ENCODE data around the gene RASGEF1B.

The RASGEF1B gene

GRCh38 chr4:81442484-81443085 is 29.1 kb downstream of the RASGEF1B start:
- H3K27me3 Mint-ChIP-seq (ENCODE audit: low read depth, poor library complexity): no peaks in the 10 kb centered on the region
- TF ChIP-seq CTCF (IDR thresholded peaks at IDR 0.05): no peak
- DNase-seq: no peak
- no peaks in the 10 kb centered on the region for H3K4me1 Mint-ChIP-seq
- H3K4me3 Mint-ChIP-seq: no peak overlapping the region
- H3K27ac Mint-ChIP-seq: no peak overlapping the region
- peaks cover 58% of the 10 kb centered on the region for H3K36me3 Mint-ChIP-seq (ENCODE audit: low read depth)
- H3K9me3 Mint-ChIP-seq: no peaks in the 10 kb centered on the region

GRCh38 chr4:81440949-81441348 is 30.8 kb downstream of the RASGEF1B start:
- no peak for TF ChIP-seq CTCF (IDR thresholded peaks at IDR 0.05)
- H3K27ac Mint-ChIP-seq: no peak overlapping the region
- no peak for DNase-seq
- H3K27me3 Mint-ChIP-seq (ENCODE audit: low read depth, poor library complexity): no peaks in the 10 kb centered on the region
- no peaks in the 10 kb centered on the region for H3K9me3 Mint-ChIP-seq
- H3K4me1 Mint-ChIP-seq: no peaks in the 10 kb centered on the region
- peaks cover 45% of the 10 kb centered on the region for H3K36me3 Mint-ChIP-seq (ENCODE audit: low read depth)
- no peak overlapping the region for H3K4me3 Mint-ChIP-seq

- H3K4me1 Mint-ChIP-seq: no peaks in the 10 kb centered on the region
- H3K36me3 Mint-ChIP-seq (ENCODE audit: low read depth): peaks cover 21% of the 10 kb centered on the region
- no peaks in the 10 kb centered on the region for H3K9me3 Mint-ChIP-seq
- H3K27me3 Mint-ChIP-seq (ENCODE audit: low read depth, poor library complexity): peaks cover 4% of the 10 kb centered on the region
- no peak overlapping the region for H3K27ac Mint-ChIP-seq
- DNase-seq: no peak
- H3K4me3 Mint-ChIP-seq: no peak overlapping the region
- TF ChIP-seq CTCF (IDR thresholded peaks at IDR 0.05): no peak
These were observed 34.6 kb downstream of the RASGEF1B start for GRCh38 chr4:81436941-81437574.

- Mint-ChIP-seq H3K36me3 (ENCODE audit: low read depth) (peaks cover 19% of the 10 kb centered on the region), H3K4me3 (no peak overlapping the region), H3K27ac (no peak overlapping the region)
These were observed 35.6 kb downstream of the RASGEF1B start for GRCh38 chr4:81436096-81436495.

GRCh38 chr4:81432825-81433224 is 38.9 kb downstream of the RASGEF1B start:
- Mint-ChIP-seq H3K9me3 (peaks cover 10% of the 10 kb centered on the region), H3K36me3 (ENCODE audit: low read depth) (peaks cover 32% of the 10 kb centered on the region), H3K27me3 (ENCODE audit: low read depth, poor library complexity) (peaks cover 4% of the 10 kb centered on the region), H3K4me1 (peaks cover 4% of the 10 kb centered on the region), H3K4me3 (no peak overlapping the region), H3K27ac (no peak overlapping the region)
- TF ChIP-seq CTCF (IDR thresholded peaks at IDR 0.05): no peak
- no peak for DNase-seq

More at GRCh38 chr4:81436096-81436495, 35.6 kb downstream of the RASGEF1B start:
- Mint-ChIP-seq H3K27me3 (ENCODE audit: low read depth, poor library complexity) (peaks cover 4% of the 10 kb centered on the region), H3K4me1 (no peaks in the 10 kb centered on the region), H3K9me3 (no peaks in the 10 kb centered on the region)
- DNase-seq: no peak
- TF ChIP-seq CTCF (IDR thresholded peaks at IDR 0.05): no peak

- TF ChIP-seq CTCF (IDR thresholded peaks at IDR 0.05): no peak
- DNase-seq: no peak
- no peak overlapping the region for H3K27ac Mint-ChIP-seq
- peaks cover 4% of the 10 kb centered on the region for H3K27me3 Mint-ChIP-seq (ENCODE audit: low read depth, poor library complexity)
- H3K4me1 Mint-ChIP-seq: peaks cover 13% of the 10 kb centered on the region
- H3K9me3 Mint-ChIP-seq: peaks cover 10% of the 10 kb centered on the region
- no peak overlapping the region for H3K4me3 Mint-ChIP-seq
- peaks cover 32% of the 10 kb centered on the region for H3K36me3 Mint-ChIP-seq (ENCODE audit: low read depth)
These were observed 39.7 kb downstream of the RASGEF1B start for GRCh38 chr4:81431971-81432370.

All from nephron progenitor cell (in vitro differentiated cells).